ENCODE data around the gene TADA2B. TPM values are rescaled to one million over a fixed set of nuclear protein-coding genes. Genes with fewer than 3 reads are reported as not detected.

TADA2B gene
- polyA plus RNA-seq, 3 donors = 2.0 to 10.2 (median 2.6) TPM

- Mint-ChIP-seq H3K9me3 (no peaks in the 10 kb centered on the region), H3K27ac (no peak overlapping the region)
- WGBS (ENCODE audit: insufficient coverage) = 99% methylated on average over 6 of the region's 9 CpGs
Observed at GRCh38 chr4:7018281-7018680, 24.9 kb upstream of the TADA2B start.

GRCh38 chr4:7019367-7019766, 23.8 kb upstream of the TADA2B start:
- H3K4me3 Mint-ChIP-seq = no peak overlapping the region
- 98% methylated on average over 9 of the region's 10 CpGs for WGBS (ENCODE audit: insufficient coverage)
- H2AFZ ChIP-seq (ENCODE audit: insufficient read depth, low read depth, low read length, poor library complexity, severe bottlenecking) = no peak overlapping the region
- no peak overlapping the region for H3K27ac ChIP-seq (ENCODE audit: low read depth in 1 of 2, low read length in 2 of 2)
- H3K27me3 ChIP-seq (ENCODE audit: control insufficient read depth in 2 of 2, insufficient read depth in 2 of 2, low read length in 2 of 2) = no peaks in the 10 kb centered on the region
- no peaks in the 10 kb centered on the region for H3K9me3 ChIP-seq (replicated peaks in 1 of 2; ENCODE audit: control insufficient read depth in 1 of 2, insufficient read depth in 1 of 2, low read length in 2 of 2)
- no peak for TF ChIP-seq CTCF (IDR thresholded peaks at IDR 0.05)
- no peak overlapping the region for H3K4me2 ChIP-seq (replicated peaks; ENCODE audit: extremely low read depth, low read length, poor library complexity, severe bottlenecking)
- peaks cover 89% of the 10 kb centered on the region for H4K20me1 ChIP-seq (ENCODE audit: insufficient read depth, low read length)
- no peaks in the 10 kb centered on the region for H3K4me1 Mint-ChIP-seq
- no peak overlapping the region for H3K4me3 ChIP-seq (replicated peaks in 1 of 3; ENCODE audit: low read depth in 2 of 3, low read length in 3 of 3)
- no peaks in the 10 kb centered on the region for H3K79me2 ChIP-seq (ENCODE audit: insufficient read depth, low read length)
- H3K9me3 Mint-ChIP-seq = no peaks in the 10 kb centered on the region
- H3K27ac Mint-ChIP-seq = peak overlapping the region in 1 of 7 donors; percentile 33
- peaks cover 0 to 1% (median 0%) of the 10 kb centered on the region in 3 donors for H3K27me3 Mint-ChIP-seq (ENCODE audit: low read depth in 3 of 3)
- DNase-seq = no peak
- H3K9ac ChIP-seq (ENCODE audit: insufficient read depth, low read length, poor library complexity, severe bottlenecking) = no peak overlapping the region
- peaks cover 82 to 96% of the 10 kb centered on the region in 2 donors for H3K36me3 ChIP-seq (replicated peaks in 1 of 2; ENCODE audit: control insufficient read depth in 1 of 2, insufficient read depth in 2 of 2, low read length in 2 of 2)
- peaks cover 75 to 93% of the 10 kb centered on the region in 2 donors for H3K36me3 Mint-ChIP-seq
- intact Hi-C loops (cut with micrococcal nuclease) = no loop called here
- no peaks in the 10 kb centered on the region for H3K4me1 ChIP-seq (ENCODE audit: control insufficient read depth in 1 of 2, insufficient read depth in 2 of 2, low read length in 2 of 2)

More at GRCh38 chr4:7018281-7018680, 24.9 kb upstream of the TADA2B start:
- H3K9me3 ChIP-seq (replicated peaks in 1 of 2; ENCODE audit: control insufficient read depth in 1 of 2, insufficient read depth in 1 of 2, low read length in 2 of 2) = no peaks in the 10 kb centered on the region
- TF ChIP-seq CTCF (IDR thresholded peaks at IDR 0.05) = no peak
- no peaks in the 10 kb centered on the region for H3K27me3 ChIP-seq (ENCODE audit: control insufficient read depth in 2 of 2, insufficient read depth in 2 of 2, low read length in 2 of 2)
- Mint-ChIP-seq H3K4me1 (peaks cover 5% of the 10 kb centered on the region), H3K27me3 (ENCODE audit: low read depth in 3 of 3) (peaks cover 0 to 1% (median 0%) of the 10 kb centered on the region in 3 donors), H3K4me3 (no peak overlapping the region), H3K36me3 (peaks cover 72 to 92% of the 10 kb centered on the region in 2 donors)
- DNase-seq = no peak
- no peak overlapping the region for H3K4me3 ChIP-seq (replicated peaks in 1 of 3; ENCODE audit: low read depth in 2 of 3, low read length in 3 of 3)
- no peak overlapping the region for H2AFZ ChIP-seq (ENCODE audit: insufficient read depth, low read depth, low read length, poor library complexity, severe bottlenecking)
- H3K36me3 ChIP-seq (replicated peaks in 1 of 2; ENCODE audit: control insufficient read depth in 1 of 2, insufficient read depth in 2 of 2, low read length in 2 of 2) = peaks cover 78 to 96% of the 10 kb centered on the region in 2 donors
- H3K4me2 ChIP-seq (replicated peaks; ENCODE audit: extremely low read depth, low read length, poor library complexity, severe bottlenecking) = no peak overlapping the region
- H3K79me2 ChIP-seq (ENCODE audit: insufficient read depth, low read length) = no peaks in the 10 kb centered on the region
- H3K9ac ChIP-seq (ENCODE audit: insufficient read depth, low read length, poor library complexity, severe bottlenecking) = no peak overlapping the region
- H3K4me1 ChIP-seq (ENCODE audit: control insufficient read depth in 1 of 2, insufficient read depth in 2 of 2, low read length in 2 of 2) = no peaks in the 10 kb centered on the region
- intact Hi-C loops (cut with micrococcal nuclease) = no loop called here
- no peak overlapping the region for H3K27ac ChIP-seq (ENCODE audit: low read depth in 1 of 2, low read length in 2 of 2)
- peaks cover 89% of the 10 kb centered on the region for H4K20me1 ChIP-seq (ENCODE audit: insufficient read depth, low read length)
